A673 (cell line): ENCODE measurements around the gene SUPT6H. TPM values are rescaled to one million over a fixed set of nuclear protein-coding genes. Genes with fewer than 3 reads are reported as not detected.

Experiments
- BruUV-seq: library from RNA; stranded (reverse); fragments of 400-500 nt; replicated peaks from 2 replicates; lab custom pipeline; 2021; lab: Mats Ljungman, UMichigan
- CTCF ChIA-PET: fragments of 300-600 bp; sonication (Branson Sonifier 250); formaldehyde crosslinking; loops from one replicate; lab custom pipeline; 2022; ENCODE audit warnings: antibody characterized with exemption; lab: Charles Lee
- POLR2A ChIA-PET: fragments of 300-600 bp; sonication (Branson Sonifier 250); formaldehyde crosslinking; loops from one replicate; lab custom pipeline; 2022; ENCODE audit warnings: antibody characterized with exemption; ENCODE audit not compliant: low non-redundant PET; lab: Charles Lee
- DNase-seq: peaks from one replicate; pipeline ENCODE4 v3.0.0-alpha.2; 2015; ENCODE audit warnings: low spot score
- H3K27ac ChIP-seq: fragments of 200-600 bp; sonication (generic); 2 replicates; pipeline ENCODE4 v1.5.1; 2016; ENCODE audit warnings: mixed run types, low read depth, mild to moderate bottlenecking, mixed read lengths, antibody characterized with exemption, low read length; ENCODE audit not compliant: poor library complexity, severe bottlenecking
- H3K27me3 ChIP-seq: fragments of 200-600 bp; sonication (generic); replicated peaks from 2 replicates; pipeline ENCODE4 v1.6.1; 2017; ENCODE audit warnings: mixed run types, low read depth, mild to moderate bottlenecking, mixed read lengths, antibody characterized with exemption, low read length; ENCODE audit not compliant: insufficient read depth, poor library complexity
- H3K36me3 ChIP-seq: fragments of 200-600 bp; sonication (generic); 2 replicates; pipeline ENCODE4 v1.6.1; 2016; ENCODE audit warnings: mixed run types, mild to moderate bottlenecking, mixed read lengths, antibody characterized with exemption, low read length; ENCODE audit not compliant: insufficient read depth, poor library complexity, severe bottlenecking
- H3K4me1 ChIP-seq: fragments of 200-600 bp; sonication (generic); 2 replicates; pipeline ENCODE4 v1.6.1; 2017; ENCODE audit warnings: mixed run types, mild to moderate bottlenecking, mixed read lengths, antibody characterized with exemption, low read length; ENCODE audit not compliant: insufficient read depth, poor library complexity, severe bottlenecking
- H3K4me3 ChIP-seq: fragments of 200-600 bp; sonication (generic); 2 replicates; pipeline ENCODE4 v1.5.1; 2016; ENCODE audit warnings: low read depth, mixed run types, mild to moderate bottlenecking, mixed read lengths, low read length; ENCODE audit not compliant: poor library complexity, severe bottlenecking
- H3K9me3 ChIP-seq: fragments of 200-600 bp; sonication (generic); 2 replicates; pipeline ENCODE4 v1.6.1; 2016; ENCODE audit warnings: mixed run types, low read depth, mild to moderate bottlenecking, mixed read lengths, antibody characterized with exemption, low read length; ENCODE audit not compliant: poor library complexity, severe bottlenecking
- EZH2 ChIP-seq: fragments of 200-600 bp; sonication (generic); IDR thresholded peaks from 2 replicates; pipeline ENCODE4 v1.6.1; 2017; ENCODE audit warnings: borderline replicate concordance, low read depth, mild to moderate bottlenecking, mixed read lengths, antibody characterized with exemption, low read length; ENCODE audit not compliant: poor library complexity, severe bottlenecking
- intact Hi-C: fragments of 100-400 bp; cut with micrococcal nuclease; formaldehyde crosslinking; loops from one replicate; pipeline ENCODE4 v1.10.0; 2022; ENCODE audit not compliant: unreplicated experiment
- total RNA-seq: library from RNA; stranded (reverse); gene quantifications from 2 replicates; pipeline ENCODE4 v1.2.3, GENCODE V29; 2021
- TF ChIP-seq, protein P1 (sequence below): fragments of 300-800, 200-600 bp; sonication (generic); conservative IDR thresholded peaks from 2 replicates; pipeline ENCODE4 v1.5.1; 2017; ENCODE audit warnings: low read depth, mild to moderate bottlenecking, antibody characterized with exemption, low read length, moderate library complexity, mixed read lengths

The SUPT6H gene
- total RNA-seq, 1 experiment from 2014 or later, result 105 TPM

DNA sequence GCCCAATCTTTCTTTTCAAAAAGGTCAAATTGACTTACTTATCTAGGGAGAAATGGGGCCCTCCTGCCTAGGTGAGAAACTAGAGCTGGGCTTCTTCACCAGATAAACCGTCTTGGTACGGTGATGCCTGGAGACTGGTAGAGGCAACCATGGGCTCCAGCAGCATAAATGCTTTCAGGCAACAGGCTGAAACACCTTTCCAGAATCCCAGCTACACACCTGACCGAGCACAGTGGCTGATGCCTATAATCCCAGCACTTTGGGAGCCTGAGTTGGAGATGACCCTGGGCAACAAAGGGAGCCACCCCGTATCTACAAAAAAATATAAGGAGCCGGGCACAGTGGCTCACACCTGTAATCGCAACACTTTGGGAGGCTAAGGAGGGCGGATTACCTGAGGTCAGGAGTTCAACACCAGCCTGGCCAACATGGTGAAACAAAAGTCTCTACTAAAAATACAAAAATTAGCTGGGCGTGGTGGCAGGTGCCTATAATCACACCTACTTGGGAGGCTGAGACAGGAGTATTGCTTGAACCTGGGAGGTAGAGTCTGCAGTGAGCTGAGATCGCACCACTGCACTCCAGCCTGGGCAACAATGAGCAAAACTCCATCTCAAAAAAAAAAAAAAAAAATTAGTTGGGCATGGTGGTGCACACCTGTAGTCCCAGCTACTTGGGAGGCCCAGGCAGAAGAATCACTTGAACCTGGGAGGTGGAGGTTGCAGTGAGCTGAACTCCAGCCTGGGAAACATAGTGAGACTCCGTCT is 89.8 kb downstream of the SUPT6H start:
- ChIA-PET CTCF (interaction anchor here (0.6 to 2.5 kb wide), 5 partner anchors 23 to 200 kb away, joined by 3 to 82 read pairs (median 4); partner anchors contain the start of genes NEK8 and TLCD1), POLR2A (interaction anchor here (0.5 kb wide), 1 partner anchor 140 kb away, joined by 7 read pairs; no protein-coding TSS in a partner anchor)
- no peak for TF ChIP-seq EZH2
- TF ChIP-seq, protein P1, sequence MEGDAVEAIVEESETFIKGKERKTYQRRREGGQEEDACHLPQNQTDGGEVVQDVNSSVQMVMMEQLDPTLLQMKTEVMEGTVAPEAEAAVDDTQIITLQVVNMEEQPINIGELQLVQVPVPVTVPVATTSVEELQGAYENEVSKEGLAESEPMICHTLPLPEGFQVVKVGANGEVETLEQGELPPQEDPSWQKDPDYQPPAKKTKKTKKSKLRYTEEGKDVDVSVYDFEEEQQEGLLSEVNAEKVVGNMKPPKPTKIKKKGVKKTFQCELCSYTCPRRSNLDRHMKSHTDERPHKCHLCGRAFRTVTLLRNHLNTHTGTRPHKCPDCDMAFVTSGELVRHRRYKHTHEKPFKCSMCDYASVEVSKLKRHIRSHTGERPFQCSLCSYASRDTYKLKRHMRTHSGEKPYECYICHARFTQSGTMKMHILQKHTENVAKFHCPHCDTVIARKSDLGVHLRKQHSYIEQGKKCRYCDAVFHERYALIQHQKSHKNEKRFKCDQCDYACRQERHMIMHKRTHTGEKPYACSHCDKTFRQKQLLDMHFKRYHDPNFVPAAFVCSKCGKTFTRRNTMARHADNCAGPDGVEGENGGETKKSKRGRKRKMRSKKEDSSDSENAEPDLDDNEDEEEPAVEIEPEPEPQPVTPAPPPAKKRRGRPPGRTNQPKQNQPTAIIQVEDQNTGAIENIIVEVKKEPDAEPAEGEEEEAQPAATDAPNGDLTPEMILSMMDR, result no peak
- no peaks in the 10 kb centered on the region for H3K9me3 ChIP-seq
- H3K36me3 ChIP-seq, result peaks cover 43% of the 10 kb centered on the region
- H3K27ac ChIP-seq, result no peak overlapping the region
- intact Hi-C loops, result loop anchor here (2.0 kb wide), 1 partner anchor 25 kb away; the partner anchor contains the start of gene TLCD1
- no TSS peak for BruUV-seq
- no peaks in the 10 kb centered on the region for H3K27me3 ChIP-seq
- peaks cover 9% of the 10 kb centered on the region for H3K4me1 ChIP-seq
- no peak overlapping the region for H3K4me3 ChIP-seq
- no peak for DNase-seq

Other genes starting within 250 kb of the SUPT6H start
- gene SLC13A2, start 188.6 kb upstream of the SUPT6H start, total RNA-seq, result not detected in 2 replicates
- gene FOXN1, start 155.9 kb upstream of the SUPT6H start, total RNA-seq, result not detected in 2 replicates
- gene UNC119, start 109.6 kb upstream of the SUPT6H start, total RNA-seq, result 44.6 and 46.8 TPM in 2 replicates
- 51.6 and 64.8 TPM in 2 replicates for gene PIGS, start 90.7 kb upstream of the SUPT6H start, total RNA-seq
- 9.7 and 12.0 TPM in 2 replicates for gene ALDOC, start 85.3 kb upstream of the SUPT6H start, total RNA-seq
- gene SPAG5, start 63.2 kb upstream of the SUPT6H start, total RNA-seq, result 213 and 219 TPM in 2 replicates
- 34.6 and 36.8 TPM in 2 replicates for gene RSKR, start 48.0 kb upstream of the SUPT6H start, total RNA-seq
- gene BLTP2, start 17.0 kb upstream of the SUPT6H start, total RNA-seq, result 176 and 198 TPM in 2 replicates
- gene SDF2, start 299 bp upstream of the SUPT6H start, total RNA-seq, result 41.1 and 41.6 TPM in 2 replicates
- gene PROCA1, start 49.7 kb downstream of the SUPT6H start, total RNA-seq, result 4.6 and 7.8 TPM in 2 replicates
- gene RAB34, start 55.7 kb downstream of the SUPT6H start, total RNA-seq, result 158 and 165 TPM in 2 replicates
- gene RPL23A, start 57.8 kb downstream of the SUPT6H start, total RNA-seq, result 1,563 and 1,683 TPM in 2 replicates
- 3.8 and 7.8 TPM in 2 replicates for gene TLCD1, start 64.0 kb downstream of the SUPT6H start, total RNA-seq
- 3.9 and 4.2 TPM in 2 replicates for gene NEK8, start 66.6 kb downstream of the SUPT6H start, total RNA-seq
- gene TRAF4, start 81.8 kb downstream of the SUPT6H start, total RNA-seq, result 128 TPM in 2 replicates
- 27.3 and 31.8 TPM in 2 replicates for gene FAM222B, start 180.6 kb downstream of the SUPT6H start, total RNA-seq
- gene ERAL1, start 192.8 kb downstream of the SUPT6H start, total RNA-seq, result 80.5 and 85.2 TPM in 2 replicates
- 79.1 and 112 TPM in 2 replicates for gene FLOT2, start 235.5 kb downstream of the SUPT6H start, total RNA-seq
- gene DHRS13, start 240.9 kb downstream of the SUPT6H start, total RNA-seq, result 37.3 and 41.9 TPM in 2 replicates